Inferior parietal cortex (tissue), 1 donor: ENCODE data around the gene DENND1B.
"Not testable (repeated sequence)": the region's sequence is repeated elsewhere in the genome, so short reads cannot be mapped to it uniquely, and the experiment has no call there.

Experiments
- DNase-seq: peaks from one replicate; pipeline ENCODE4 v3.0.0-alpha.2; 2016; ENCODE audit errors: extremely low spot score

The DENND1B gene

GRCh38 chr1:197557302-197557701 is 218.0 kb downstream of the DENND1B start:
- DNase-seq, result no peak

DNA sequence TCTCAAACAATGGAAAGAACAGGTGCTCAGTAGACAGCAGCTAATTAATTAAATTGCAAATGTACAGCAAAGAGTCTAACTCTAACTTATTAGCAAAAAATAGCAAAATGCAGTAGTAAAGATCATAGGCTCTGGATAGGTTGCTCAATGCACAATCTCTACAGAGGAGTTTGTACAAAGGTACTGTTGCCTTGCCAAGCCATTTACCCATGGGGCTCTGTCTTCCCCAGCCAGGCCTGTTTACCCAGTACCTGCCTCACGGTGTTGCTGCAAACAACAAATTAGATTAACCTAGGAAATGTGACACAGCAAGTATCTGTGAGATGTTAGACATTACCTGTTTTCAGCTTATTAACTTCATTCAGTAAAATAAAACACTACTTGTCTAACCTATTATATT is 222.0 kb downstream of the DENND1B start:
- no peak for DNase-seq

DNA sequence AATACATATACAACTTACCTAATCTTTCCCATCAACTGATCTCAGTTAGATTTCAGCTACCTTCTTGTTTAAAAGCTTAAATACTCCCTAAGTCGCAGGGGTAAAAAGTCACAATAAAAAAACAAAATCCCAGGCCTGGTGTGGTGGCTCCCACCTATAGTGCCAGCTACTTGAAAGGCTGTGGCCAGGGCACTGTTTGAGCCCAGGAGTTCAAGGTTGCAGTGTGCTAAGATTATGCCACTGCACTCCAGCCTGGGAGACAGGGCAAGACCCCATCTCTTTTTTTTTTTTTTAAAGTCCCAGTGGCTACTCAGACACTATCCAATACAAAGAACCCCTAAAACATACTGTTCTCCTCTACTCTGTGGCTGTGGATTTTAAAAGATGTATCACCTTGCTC is 228.3 kb downstream of the DENND1B start:
- DNase-seq, result no peak

GRCh38 chr1:197544553-197544952 is 230.7 kb downstream of the DENND1B start:
- DNase-seq, result no peak

DNA sequence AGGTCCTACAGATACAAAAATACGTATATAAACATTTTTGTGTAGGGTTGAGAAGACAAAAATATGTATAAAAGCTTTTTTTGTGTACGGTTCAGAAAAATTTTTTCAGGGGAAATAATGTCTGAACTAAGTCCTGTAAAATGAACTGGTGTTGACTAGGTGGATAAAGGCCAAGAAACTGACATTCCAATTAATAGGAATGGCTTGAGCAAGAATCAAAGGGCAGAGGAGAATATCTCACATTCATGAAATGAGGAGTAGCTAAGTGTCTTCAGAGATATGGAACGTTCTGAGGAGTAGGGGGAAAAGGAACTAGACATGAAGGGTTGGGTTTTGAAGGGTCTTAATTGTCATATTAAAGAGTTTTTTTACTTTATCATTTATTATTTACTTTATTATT is 231.2 kb downstream of the DENND1B start:
- DNase-seq, result no peak

GRCh38 chr1:197541411-197541810 is 233.9 kb downstream of the DENND1B start:
- no peak for DNase-seq

- DNase-seq, result peak; percentile 62
Observed at GRCh38 chr1:197526736-197527371, 248.4 kb downstream of the DENND1B start.

DNA sequence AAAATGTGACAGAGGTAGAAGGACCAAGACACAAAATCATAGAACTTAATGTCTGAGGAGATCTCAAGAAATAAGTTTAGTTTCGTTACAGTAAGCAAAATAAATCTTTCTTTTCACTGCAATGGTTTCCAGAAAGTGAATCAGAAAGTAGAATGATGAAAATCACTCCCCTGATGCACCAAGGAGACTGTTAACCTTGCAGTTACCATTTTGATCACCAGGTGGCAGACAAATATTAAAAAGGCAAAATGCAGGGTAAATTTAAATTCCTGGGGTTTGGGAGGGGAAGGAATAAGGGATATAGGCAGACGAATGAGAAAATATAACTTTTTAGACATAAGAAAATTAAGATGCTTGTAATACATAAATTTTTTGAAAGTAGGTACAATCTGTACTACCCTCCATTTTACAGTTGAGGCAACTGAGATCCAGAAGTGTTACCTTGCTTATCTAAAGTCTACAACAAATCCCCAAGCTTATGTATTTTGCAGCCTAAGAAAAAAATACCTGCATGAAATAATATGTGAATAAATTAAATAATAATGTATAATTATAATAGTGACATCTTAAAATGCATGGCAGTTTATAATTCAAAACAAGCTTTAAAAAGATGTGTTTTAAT is 254.1 kb downstream of the DENND1B start:
- peak; percentile 45 for DNase-seq

- no peak for DNase-seq
Observed at GRCh38 chr1:197519741-197520334, 255.4 kb downstream of the DENND1B start.

GRCh38 chr1:197515421-197515820 is 259.9 kb downstream of the DENND1B start:
- DNase-seq, result no peak

DNA sequence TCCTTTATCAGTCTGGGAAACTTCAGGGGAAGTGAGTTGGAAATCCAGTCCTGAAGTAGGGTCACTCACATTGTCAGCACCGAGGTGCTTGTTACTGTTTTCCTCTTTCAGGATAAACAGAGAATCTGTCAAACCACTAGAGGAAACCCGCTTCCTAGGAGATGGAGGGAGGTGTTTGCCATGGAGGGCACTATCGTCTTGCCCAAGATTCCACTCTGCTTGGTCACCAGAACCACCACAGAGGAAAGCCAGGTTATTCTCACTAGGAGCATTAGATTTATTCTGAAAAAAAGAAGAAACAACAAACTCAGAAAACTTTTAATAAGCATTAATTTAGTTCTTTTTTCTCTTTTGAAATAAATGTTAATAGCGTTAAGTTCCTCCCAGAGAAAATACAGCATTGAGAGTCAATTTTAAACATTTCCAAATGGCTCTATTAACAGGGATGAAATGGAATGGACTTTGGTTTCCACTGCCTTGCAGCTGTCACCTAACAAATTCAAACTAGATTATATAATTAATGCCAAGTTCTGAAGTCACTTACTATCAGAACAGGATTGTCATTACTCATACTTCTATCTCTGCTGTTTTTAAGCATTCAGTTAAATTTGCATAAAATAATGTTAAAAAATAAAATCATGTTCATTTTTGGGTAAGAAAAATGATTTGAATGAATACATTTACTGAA is 264.4 kb downstream of the DENND1B start:
- no peak for DNase-seq

- no peak for DNase-seq
Observed at GRCh38 chr1:197496722-197497121, 278.6 kb downstream of the DENND1B start.

- DNase-seq, result not testable (repeated sequence)
Observed at GRCh38 chr1:197491505-197491904, 283.8 kb downstream of the DENND1B start.

DNA sequence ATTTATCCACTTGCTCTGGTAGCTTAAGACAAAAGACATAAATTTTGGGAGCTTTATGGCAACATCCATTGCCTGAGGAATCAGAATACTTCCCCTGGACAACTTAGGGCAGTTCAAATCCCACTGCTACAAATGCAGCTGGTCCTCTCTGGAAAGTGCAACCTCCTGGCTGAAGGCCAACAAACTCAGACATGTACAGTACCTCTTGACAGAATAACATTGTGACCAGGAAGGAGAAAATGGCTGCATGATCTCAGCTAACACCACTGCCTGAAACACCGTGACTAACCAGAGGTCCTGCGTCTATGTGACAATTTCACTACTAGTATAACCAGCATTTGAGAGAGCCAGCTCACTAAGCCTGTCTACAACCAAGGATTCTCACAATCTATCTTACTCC is 288.3 kb downstream of the DENND1B start:
- no peak for DNase-seq

GRCh38 chr1:197485790-197486189 is 289.5 kb downstream of the DENND1B start:
- DNase-seq, result no peak

- no peak for DNase-seq
Observed at GRCh38 chr1:197481101-197481500, 294.2 kb downstream of the DENND1B start.

- no peak for DNase-seq
Observed at GRCh38 chr1:197480446-197480845, 294.8 kb downstream of the DENND1B start.

DNA sequence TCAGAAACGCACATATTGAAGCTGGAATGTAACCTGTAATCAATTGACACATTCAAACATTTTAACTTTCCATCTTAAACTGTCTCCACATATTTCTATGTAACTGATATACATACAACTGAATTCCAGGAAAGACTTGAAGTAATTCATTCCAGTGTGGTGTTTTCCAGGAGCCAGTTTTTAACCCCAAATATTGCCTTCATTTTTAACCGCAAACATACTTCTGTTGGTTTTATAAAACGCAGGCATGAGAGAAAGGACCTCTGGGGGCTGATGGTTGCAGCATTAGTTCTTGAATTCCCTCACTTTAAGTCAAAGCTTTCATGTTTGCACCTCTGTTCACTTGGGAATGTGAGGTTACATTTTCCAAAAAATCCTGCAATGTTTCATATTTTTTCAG is 303.1 kb downstream of the DENND1B start:
- DNase-seq, result no peak

- DNase-seq, result peak; percentile 32
Observed at GRCh38 chr1:197471248-197471985, 303.9 kb downstream of the DENND1B start.

DNA sequence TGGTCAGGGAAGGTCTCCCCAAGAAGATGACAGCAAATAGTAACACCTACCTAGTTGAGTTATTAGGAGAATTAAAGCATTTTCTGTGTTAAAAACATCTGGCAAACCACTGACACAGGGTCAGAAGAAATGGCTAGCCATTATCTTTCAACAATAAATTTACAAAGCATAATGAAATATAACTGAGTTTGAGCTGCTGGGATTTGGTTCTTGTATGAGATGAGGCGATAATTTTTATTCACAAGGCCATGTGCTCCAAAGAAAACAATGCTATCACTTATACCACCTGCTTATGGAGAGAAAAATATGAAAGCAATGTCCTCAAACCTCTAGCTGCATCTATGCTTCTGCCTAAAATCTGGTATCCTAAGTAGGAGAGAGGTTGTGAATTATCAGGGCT is 304.9 kb downstream of the DENND1B start:
- DNase-seq, result no peak

DNA sequence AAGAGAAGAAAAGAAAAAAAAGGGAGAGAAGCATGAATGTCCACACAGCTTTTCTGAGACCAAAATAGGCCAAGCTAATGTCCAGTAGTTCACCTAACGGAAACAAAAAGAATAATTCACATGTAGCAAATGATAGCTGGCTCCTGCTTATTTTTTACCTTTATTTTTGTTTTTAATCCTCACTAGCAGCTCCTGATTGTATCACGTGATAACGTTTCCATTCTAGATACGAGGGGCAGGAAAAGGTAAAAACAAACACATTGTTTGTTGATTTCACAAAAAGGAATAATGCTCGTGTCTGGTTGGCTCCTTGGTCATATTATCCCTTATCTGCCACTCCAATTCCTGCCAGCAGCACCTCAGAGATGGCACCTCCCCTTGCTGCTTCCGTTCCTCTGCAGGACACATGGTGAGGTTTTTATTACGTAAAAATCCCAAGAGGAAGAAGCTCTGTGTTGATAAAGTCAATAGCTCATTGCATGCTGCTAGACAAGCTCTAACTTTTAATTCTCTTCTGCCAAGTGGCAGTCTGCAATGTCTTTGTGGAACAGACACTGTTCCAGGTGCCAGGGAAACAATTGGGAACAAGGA is 305.6 kb downstream of the DENND1B start:
- DNase-seq, result no peak
